CD4-positive, alpha-beta T cell treated with Interferon gamma for 1 hour (primary cell): Measurements from ENCODE around the gene CHRDL2.
"Not testable (repeated sequence)": the region's sequence is repeated elsewhere in the genome, so short reads cannot be mapped to it uniquely, and the experiment has no call there.

Source experiments
- DNase-seq: peaks from one replicate; pipeline ENCODE4 v3.0.0-alpha.2; 2020

CHRDL2 gene

GRCh38 chr11:74669211-74670160, 61.7 kb downstream of the CHRDL2 start:
- DNase-seq = no peak

DNA sequence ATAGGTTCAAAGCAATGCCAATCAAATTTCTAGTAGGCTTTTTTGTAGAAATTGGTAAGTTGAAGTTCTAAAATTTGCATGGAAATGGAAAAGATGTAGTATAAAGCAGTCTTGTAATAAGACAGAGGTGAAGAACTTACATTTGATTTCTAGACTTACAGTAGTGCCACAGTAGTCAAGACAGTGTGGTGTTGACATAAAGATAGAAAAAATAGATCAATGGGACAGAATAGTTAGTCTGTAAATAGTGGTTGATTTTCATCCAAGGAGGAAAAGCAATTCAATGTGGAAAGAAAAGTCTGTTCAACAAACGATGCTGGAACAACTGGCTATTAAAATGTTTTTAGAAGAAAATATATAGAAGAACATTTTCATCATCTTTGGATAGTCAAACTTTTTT, 67.9 kb downstream of the CHRDL2 start:
- no peak for DNase-seq

DNA sequence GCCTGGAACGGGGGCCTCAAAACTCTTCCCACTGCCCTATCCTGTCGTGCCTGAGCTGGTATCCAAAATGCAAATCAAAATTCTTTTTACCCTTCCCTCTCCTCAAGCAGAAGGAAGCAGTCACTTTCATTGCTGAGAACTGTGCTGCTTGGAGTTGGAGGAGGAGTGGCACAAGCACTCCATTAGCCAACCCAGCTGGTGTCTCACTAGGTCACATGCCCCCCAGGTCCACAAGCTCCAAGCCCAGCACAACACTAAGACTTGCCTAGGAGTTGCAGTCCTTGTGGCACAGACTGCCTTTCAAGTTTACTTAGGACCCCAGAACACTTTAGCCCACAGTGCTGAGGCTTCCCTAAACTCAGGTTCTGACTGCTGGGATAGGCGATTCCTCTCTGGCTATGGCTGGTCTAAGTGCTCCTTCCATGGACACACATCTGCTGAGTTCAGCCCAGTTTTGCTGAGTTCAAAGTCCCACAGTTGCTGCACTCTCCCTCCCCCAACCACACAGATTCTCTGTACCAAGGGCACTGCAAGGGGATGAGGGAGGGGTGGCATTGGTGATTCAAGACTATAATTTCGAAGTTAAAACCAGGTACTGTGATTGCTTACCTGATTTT, 68.6 kb downstream of the CHRDL2 start:
- DNase-seq = no peak

GRCh38 chr11:74659124-74659523, 72.1 kb downstream of the CHRDL2 start:
- not testable (repeated sequence) for DNase-seq

DNA sequence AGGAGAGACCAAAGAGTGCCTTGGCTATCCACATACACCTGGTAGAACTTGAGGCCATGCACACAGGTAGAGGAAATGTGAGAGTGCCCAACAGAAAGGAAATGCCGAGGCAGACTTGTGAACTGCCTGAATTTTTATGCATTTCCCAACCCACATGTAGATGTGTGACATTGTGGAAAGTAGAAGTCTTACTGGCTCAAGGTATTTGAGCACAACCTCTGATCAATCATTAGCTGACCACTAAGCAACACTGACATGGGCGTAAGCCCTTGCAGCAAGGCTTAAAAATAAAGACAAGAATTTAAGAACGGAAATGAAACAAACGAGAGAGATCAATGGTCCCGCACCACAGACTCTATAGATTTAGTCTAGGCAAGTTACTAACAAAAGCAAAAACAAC, 76.2 kb downstream of the CHRDL2 start:
- DNase-seq = no peak

GRCh38 chr11:74650498-74650897, 80.7 kb downstream of the CHRDL2 start:
- DNase-seq = no peak

DNA sequence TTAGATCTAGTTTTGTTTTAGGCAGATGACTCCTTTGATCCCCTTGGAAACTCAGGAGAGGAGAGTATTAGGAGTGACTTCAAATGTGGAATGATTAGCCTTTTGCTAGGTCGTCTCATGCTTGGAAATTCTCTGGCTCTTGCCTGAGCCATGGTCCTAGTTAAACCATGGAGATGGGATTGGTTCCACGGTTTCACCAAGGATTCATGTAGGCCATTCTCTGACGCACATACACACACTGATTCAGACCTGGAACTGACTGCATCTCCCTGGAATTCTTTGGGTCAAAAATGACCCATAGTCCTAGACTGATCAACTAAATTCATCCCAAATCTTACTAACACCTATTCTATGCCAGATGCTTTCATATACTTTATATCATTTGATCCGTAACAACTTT, 82.3 kb downstream of the CHRDL2 start:
- no peak for DNase-seq

GRCh38 chr11:74647831-74648230, 83.4 kb downstream of the CHRDL2 start:
- no peak for DNase-seq

DNA sequence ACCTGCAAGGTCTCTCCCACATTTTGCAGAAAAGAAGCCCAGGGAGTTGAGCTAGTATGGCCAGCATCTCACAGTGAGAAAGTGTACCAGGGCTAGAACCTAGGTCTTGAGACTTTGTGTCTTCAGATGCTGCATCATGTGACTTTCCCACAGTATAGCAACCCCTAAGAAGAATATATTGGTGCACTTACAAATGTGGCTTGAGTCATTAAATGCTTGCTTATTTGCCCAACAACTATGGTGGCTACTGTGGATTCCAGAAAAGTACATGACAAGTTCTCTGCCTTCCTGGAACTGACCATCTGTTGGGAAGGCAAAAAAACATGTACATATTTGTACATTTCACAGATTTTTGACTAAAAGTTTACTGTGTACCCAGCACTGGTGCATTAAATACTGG, 83.8 kb downstream of the CHRDL2 start:
- DNase-seq = no peak

- DNase-seq = no peak
Observed at GRCh38 chr11:74646954-74647353, 84.3 kb downstream of the CHRDL2 start.
